Ecto neural progenitor cell (in vitro differentiated cells): Measurements from ENCODE around the gene SPCS3.
"Not testable (repeated sequence)": the region's sequence is repeated elsewhere in the genome, so short reads cannot be mapped to it uniquely, and the experiment has no call there.

Experiments used
- DNase-seq: peaks from one replicate; pipeline ENCODE4 v3.0.0-alpha.2; 2018; ENCODE audit warnings: low spot score

Gene SPCS3

GRCh38 chr4:176319704-176320339, at the start of gene SPCS3:
SPCS3 (plus strand) TSS chr4:176319966; CDS start chr4:176320077, 111 bp downstream.
- DNase-seq = peak; percentile 95

- DNase-seq = no peak
These were observed 49.1 kb upstream of the SPCS3 start for GRCh38 chr4:176270669-176271068.

DNA sequence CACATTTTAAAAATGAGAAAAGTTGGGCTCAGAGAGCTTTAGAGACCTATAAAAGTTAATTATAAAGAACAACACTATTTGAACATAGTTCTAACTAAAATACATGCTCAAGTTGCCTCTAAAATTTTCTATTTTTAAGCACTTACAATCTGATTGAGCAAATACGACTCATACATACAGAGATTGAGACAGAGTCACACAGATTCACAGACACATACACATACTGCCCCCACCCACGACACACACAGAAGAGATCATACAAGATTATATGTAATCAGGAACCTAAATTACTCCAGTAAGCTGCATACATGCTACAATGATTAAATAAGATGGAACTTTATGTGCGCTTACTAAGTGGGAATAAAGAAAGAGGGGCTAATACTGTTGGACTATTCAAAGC, 48.0 kb upstream of the SPCS3 start:
- DNase-seq = no peak

- no peak for DNase-seq
These were observed 47.0 kb upstream of the SPCS3 start for GRCh38 chr4:176272799-176273198.

- DNase-seq = no peak
These were observed 46.0 kb upstream of the SPCS3 start for GRCh38 chr4:176273736-176274135.

DNA sequence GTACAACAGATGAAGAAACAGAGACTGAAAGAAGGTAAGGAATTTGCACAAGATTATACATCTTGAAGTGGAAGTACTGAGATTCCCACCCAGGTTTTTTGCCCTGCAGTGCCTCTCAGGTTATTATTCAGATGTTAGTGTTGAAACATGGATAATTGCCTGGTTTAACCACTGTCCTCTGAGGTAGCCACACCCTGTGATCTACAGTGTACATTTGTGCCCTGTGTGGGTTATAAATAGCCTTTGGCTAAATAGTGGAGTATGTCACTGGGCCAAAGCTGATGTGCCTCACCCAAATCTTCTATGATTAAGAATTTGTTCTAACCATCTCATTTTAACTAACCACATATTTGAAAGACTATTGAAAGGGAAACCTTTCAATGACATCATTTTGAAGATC, 45.3 kb upstream of the SPCS3 start:
- no peak for DNase-seq

GRCh38 chr4:176276710-176277109, 43.1 kb upstream of the SPCS3 start:
- DNase-seq = no peak

GRCh38 chr4:176277162-176277904, 42.4 kb upstream of the SPCS3 start:
- DNase-seq = peak; percentile 57

- DNase-seq = not testable (repeated sequence)
These were observed 40.2 kb upstream of the SPCS3 start for GRCh38 chr4:176279560-176279959.

DNA sequence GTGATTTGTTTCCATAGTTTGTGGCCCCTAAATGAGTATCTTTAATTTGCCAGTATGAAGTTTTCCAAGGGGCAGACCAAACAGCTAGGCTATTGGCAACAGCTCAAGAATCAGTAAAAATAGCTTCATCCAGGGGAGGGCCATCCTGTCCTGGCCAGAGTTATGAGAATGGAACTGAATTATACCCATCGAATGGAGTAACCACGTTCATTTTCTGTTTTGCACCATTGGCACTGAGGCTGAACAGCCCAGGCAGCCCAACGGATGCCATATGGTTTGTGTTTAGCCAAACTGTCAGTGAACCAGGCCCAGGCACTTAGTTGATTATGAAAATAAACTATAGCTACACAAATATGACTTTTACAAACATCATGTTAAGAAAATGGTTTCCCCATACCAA, 33.0 kb upstream of the SPCS3 start:
- DNase-seq = no peak

- DNase-seq = no peak
These were observed 32.2 kb upstream of the SPCS3 start for GRCh38 chr4:176287546-176287945.

DNA sequence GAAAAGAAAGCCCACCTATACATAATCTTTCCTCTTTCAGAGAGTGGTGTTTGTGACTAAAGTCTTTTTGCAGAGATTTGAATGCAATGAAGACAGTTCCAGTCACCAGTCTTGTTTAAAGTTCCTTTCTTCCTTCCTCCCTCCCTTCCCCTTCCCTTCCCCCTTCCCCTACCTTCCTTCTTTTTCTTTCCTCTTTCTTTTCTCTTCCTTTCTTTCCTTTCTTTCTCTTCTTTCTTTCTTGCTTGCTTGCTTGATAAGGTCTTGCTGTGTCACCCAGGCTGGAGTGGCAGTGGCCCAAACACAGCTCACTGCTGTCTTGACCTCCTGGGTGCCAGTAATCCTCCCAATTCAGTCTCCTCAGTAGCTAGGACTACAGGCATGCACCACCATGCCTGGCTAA, 31.7 kb upstream of the SPCS3 start:
- no peak for DNase-seq

DNA sequence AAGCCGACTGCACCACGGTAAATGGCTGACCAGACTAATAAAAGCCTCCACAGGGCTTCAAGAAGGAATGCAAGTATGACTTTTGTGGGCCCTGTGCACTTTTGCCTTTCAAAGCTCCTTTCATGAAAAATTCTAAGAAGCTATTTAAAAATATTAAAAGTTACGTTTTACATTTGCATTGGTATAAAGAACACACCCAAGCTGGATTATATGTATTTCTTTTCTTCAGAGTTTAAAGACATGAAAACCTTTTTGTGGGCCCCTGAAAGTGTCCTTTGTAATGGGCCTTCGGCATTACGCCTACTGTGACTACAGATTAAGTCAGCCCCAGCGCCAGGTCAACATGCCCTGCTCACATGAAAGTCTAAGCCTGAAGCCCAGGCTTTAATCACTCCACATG, 30.2 kb upstream of the SPCS3 start:
- no peak for DNase-seq

GRCh38 chr4:176290520-176290919, 29.2 kb upstream of the SPCS3 start:
- DNase-seq = no peak

- DNase-seq = no peak
These were observed 28.0 kb upstream of the SPCS3 start for GRCh38 chr4:176291748-176292147.

DNA sequence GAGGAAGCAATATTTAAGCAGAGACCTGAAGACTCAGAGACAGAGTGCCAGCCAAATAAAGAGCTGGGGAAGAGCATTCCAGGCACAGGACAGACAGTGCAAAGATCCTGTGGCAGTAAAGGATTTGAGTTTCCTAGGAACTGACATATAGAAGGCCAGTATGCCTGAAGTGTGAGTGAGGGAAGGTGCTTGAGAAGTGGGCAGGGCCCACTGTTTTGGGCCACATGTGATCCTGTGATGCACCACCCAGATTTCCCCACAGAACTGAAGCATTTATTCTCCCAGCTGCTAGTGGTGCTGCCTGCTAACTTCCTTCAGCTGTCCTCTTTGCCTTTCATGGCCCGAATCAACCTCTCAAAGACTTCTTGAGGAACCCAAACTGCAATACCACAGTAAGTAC, 26.8 kb upstream of the SPCS3 start:
- no peak for DNase-seq

DNA sequence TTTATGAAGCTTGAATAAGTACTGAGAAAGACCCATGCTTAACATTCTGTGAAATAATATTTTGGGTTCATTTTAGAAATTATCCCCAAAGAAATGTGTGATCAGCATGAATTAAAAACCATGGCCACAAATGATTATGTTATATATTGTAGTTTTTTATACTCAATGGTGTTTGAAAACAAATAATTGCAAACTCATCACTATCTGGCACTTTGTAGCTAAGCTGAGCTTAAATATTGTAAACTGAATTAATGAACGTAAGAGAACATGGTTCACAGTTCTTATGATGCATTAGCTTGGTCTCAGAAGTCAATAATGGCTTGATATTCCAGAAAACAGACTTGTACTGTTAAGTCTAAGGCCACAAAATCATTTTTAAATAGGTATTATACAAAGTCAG, 26.1 kb upstream of the SPCS3 start:
- no peak for DNase-seq

GRCh38 chr4:176295907-176296306, 23.9 kb upstream of the SPCS3 start:
- not testable (repeated sequence) for DNase-seq

DNA sequence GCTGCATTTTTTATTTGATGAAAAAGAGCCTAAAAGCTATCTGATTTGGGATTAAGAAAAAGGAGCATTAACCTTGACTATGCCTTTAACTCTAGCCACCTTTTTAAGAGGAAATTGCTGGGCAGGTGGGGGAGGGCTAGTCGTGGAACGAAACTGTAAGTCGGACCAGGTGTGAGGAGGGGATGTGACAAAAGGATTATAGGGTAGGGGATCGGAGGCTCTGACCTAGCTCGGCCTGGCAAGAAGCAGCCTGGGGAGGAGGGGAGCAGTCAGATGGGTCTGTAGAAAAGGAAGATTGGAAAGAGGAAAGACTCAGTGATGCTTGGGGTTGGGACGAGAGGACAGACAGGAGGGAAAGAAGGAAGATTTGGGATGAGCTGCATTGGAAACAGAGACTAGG, 21.1 kb upstream of the SPCS3 start:
- no peak for DNase-seq

DNA sequence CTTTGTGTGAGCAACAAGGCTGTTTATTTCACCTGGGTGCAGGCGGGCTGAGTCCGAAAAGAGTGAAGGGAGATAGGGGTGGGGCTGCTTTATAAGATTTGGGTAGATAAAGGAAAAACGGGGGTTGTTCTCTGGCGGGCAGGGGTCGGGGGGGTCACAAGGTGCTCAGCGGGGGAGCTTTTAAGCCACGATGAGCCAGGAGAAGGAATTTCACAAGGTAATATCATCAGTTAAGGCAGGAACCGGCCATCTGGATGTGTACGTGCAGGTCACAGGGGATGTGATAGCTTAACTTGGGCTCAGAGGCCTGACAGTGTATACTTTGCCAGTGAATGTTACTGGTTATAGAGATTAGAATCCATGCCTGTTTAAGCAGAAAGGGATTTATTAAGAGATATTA, 19.7 kb upstream of the SPCS3 start:
- no peak for DNase-seq

DNA sequence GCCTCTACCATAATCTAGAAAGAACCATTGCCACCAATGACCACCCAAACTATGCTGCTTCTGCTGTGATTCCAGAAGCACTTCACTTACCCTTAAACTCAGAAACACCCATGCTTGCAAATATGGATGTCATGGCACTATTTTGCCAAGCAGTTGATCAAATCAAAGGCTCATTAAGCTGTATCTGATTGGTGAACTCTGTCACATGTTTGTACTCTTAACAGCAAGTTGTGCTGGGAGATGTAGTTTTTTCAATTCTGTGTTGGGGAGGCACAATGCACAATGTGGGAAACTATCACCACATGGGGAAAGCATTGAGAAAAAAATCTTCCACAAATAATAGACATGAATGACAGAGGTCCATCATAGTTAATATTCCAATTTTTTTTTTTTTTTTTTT, 19.2 kb upstream of the SPCS3 start:
- DNase-seq = no peak

GRCh38 chr4:176302283-176303275, 17.2 kb upstream of the SPCS3 start:
- no peak for DNase-seq

GRCh38 chr4:176303938-176304337, 15.8 kb upstream of the SPCS3 start:
- no peak for DNase-seq
